B cell (primary cell): Measurements from ENCODE around the gene ACAP3.

Experiments used
- CTCF ChIP-seq: fragments of 200-600 bp; IDR thresholded peaks from one replicate; pipeline ENCODE4 v1.8.0; 2022; ENCODE audit warnings: antibody characterized with exemption, mild to moderate bottlenecking
- EZH2 ChIP-seq: IDR thresholded peaks from 2 replicates; pipeline ENCODE4 v1.6.1; 2012; ENCODE audit warnings: borderline replicate concordance, low read depth, mild to moderate bottlenecking, moderate library complexity, low read length; ENCODE audit not compliant: insufficient read depth, poor library complexity, severe bottlenecking

GRCh38 chr1:1307923-1308755 lies at the start of gene ACAP3, which contains the start of gene PUSL1:
- no peak for TF ChIP-seq CTCF
- no peak for TF ChIP-seq EZH2
